ENCODE data around the gene CDH13.

CDH13 gene

DNA sequence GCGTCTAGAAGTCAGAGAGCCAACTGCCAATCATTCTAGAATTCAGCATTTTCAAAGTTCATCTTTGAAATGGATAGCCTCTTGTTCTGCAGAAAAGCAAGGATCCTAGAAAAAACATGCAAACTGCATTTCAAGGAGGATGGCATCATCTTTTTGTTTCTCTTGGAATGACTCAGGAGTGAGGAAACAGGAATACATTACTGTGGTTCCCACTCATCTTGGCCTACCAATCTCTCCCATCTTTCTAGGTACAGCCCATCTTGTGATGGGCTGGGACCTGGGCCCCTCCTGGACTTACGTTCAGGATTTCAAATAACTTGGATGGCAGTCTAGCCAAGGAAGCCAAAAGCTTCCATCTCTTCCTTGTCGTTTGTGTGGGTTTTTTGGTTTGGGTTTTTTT lies 363.4 kb downstream of the CDH13 start:
- H3K27me3 ChIP-seq (ENCODE audit: insufficient read depth, poor library complexity, severe bottlenecking): no peaks in the 10 kb centered on the region
- TF ChIP-seq GABPA (IDR thresholded peaks at IDR 0.05; ENCODE audit: low read depth) (no peak), SPI1 (IDR thresholded peaks at IDR 0.05; ENCODE audit: borderline replicate concordance, low read depth) (no peak), POLR2AphosphoS5 (IDR thresholded peaks at IDR 0.05; ENCODE audit: low read depth) (no peak)
- TF ChIP-seq, protein P1, sequence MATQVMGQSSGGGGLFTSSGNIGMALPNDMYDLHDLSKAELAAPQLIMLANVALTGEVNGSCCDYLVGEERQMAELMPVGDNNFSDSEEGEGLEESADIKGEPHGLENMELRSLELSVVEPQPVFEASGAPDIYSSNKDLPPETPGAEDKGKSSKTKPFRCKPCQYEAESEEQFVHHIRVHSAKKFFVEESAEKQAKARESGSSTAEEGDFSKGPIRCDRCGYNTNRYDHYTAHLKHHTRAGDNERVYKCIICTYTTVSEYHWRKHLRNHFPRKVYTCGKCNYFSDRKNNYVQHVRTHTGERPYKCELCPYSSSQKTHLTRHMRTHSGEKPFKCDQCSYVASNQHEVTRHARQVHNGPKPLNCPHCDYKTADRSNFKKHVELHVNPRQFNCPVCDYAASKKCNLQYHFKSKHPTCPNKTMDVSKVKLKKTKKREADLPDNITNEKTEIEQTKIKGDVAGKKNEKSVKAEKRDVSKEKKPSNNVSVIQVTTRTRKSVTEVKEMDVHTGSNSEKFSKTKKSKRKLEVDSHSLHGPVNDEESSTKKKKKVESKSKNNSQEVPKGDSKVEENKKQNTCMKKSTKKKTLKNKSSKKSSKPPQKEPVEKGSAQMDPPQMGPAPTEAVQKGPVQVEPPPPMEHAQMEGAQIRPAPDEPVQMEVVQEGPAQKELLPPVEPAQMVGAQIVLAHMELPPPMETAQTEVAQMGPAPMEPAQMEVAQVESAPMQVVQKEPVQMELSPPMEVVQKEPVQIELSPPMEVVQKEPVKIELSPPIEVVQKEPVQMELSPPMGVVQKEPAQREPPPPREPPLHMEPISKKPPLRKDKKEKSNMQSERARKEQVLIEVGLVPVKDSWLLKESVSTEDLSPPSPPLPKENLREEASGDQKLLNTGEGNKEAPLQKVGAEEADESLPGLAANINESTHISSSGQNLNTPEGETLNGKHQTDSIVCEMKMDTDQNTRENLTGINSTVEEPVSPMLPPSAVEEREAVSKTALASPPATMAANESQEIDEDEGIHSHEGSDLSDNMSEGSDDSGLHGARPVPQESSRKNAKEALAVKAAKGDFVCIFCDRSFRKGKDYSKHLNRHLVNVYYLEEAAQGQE (IDR thresholded peaks at IDR 0.05; ENCODE audit: insufficient replicate concordance, low read depth): no peak
- TF ChIP-seq, protein P2, sequence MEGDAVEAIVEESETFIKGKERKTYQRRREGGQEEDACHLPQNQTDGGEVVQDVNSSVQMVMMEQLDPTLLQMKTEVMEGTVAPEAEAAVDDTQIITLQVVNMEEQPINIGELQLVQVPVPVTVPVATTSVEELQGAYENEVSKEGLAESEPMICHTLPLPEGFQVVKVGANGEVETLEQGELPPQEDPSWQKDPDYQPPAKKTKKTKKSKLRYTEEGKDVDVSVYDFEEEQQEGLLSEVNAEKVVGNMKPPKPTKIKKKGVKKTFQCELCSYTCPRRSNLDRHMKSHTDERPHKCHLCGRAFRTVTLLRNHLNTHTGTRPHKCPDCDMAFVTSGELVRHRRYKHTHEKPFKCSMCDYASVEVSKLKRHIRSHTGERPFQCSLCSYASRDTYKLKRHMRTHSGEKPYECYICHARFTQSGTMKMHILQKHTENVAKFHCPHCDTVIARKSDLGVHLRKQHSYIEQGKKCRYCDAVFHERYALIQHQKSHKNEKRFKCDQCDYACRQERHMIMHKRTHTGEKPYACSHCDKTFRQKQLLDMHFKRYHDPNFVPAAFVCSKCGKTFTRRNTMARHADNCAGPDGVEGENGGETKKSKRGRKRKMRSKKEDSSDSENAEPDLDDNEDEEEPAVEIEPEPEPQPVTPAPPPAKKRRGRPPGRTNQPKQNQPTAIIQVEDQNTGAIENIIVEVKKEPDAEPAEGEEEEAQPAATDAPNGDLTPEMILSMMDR (IDR thresholded peaks at IDR 0.05; ENCODE audit: insufficient read depth, low read length): no peak
- no peak overlapping the region for H3K4me3 ChIP-seq (replicated peaks; ENCODE audit: insufficient read depth, low read length)
- DNase-seq (ENCODE audit: low read depth in 1 of 2, low spot score in 1 of 2): no peak
- no peak overlapping the region for H3K27ac ChIP-seq (replicated peaks)

DNA sequence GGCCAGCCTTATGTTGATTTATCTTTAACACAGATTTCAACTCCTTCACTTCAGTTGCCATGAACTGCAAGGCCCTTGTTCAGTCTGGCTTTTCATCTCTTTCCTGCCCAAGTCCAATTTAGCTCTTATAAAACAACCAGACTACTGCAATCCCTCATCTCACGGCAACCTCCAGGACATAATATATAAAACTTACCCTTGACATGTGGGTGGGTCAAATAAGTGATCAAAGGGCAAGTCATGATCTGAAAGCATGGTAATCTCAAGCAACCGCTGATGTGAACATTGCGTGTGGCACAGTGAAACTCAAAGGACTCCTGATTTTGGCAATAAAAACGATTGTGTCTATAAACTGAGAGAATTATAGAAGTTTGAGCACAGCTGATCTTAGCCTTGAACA lies 364.6 kb downstream of the CDH13 start:
- TF ChIP-seq, protein P1 (IDR thresholded peaks at IDR 0.05; ENCODE audit: insufficient replicate concordance, low read depth): no peak
- TF ChIP-seq GABPA (IDR thresholded peaks at IDR 0.05; ENCODE audit: low read depth) (no peak), SPI1 (IDR thresholded peaks at IDR 0.05; ENCODE audit: borderline replicate concordance, low read depth) (no peak), POLR2AphosphoS5 (IDR thresholded peaks at IDR 0.05; ENCODE audit: low read depth) (no peak)
- TF ChIP-seq, protein P2 (IDR thresholded peaks at IDR 0.05; ENCODE audit: insufficient read depth, low read length): no peak
- Histone ChIP-seq H3K27ac (replicated peaks) (no peak overlapping the region), H3K27me3 (ENCODE audit: insufficient read depth, poor library complexity, severe bottlenecking) (no peaks in the 10 kb centered on the region), H3K4me3 (replicated peaks; ENCODE audit: insufficient read depth, low read length) (no peak overlapping the region)
- no peak for DNase-seq (ENCODE audit: low read depth in 1 of 2, low spot score in 1 of 2)

DNA sequence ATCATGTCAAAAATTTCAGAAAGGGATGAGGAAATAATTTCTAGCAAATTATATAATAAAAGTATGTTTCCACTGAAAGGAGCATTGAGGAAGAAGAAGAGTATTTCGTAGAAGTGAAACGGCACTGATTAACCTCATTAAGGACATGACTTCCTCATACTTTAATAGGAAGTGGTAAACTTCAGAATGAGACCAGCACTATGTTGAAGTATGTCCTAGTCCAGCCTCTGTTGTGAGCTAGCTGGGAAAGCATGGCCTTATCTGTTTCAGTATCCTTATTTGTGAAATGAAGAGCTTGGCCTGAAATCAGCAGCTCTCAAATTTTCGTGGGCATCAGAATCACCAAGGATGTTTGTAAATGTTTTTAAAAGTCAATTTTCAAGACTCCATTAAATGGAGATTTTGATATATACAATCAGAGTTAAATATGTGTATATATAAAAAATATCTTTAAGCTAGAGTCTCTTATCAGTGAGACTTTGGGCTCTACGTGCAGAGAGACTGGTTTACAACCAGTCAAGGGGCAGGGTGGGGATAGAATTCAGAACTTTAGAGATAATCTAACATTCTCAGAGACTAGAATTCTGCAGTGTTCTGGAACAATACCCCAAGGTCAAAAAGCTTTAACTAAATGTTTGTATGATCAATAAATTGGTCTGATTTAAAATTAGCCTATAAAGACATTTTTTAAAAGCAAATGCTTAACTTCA lies 365.4 kb downstream of the CDH13 start:
- no peak overlapping the region for H3K27ac ChIP-seq (replicated peaks)
- H3K27me3 ChIP-seq (ENCODE audit: insufficient read depth, poor library complexity, severe bottlenecking): no peaks in the 10 kb centered on the region
- no peak for DNase-seq (ENCODE audit: low read depth in 1 of 2, low spot score in 1 of 2)
- H3K4me3 ChIP-seq (replicated peaks; ENCODE audit: insufficient read depth, low read length): no peak overlapping the region
- TF ChIP-seq GABPA (IDR thresholded peaks at IDR 0.05; ENCODE audit: low read depth) (no peak), SPI1 (IDR thresholded peaks at IDR 0.05; ENCODE audit: borderline replicate concordance, low read depth) (peak; percentile 49; the same call in 1 of the 2 replicates)

DNA sequence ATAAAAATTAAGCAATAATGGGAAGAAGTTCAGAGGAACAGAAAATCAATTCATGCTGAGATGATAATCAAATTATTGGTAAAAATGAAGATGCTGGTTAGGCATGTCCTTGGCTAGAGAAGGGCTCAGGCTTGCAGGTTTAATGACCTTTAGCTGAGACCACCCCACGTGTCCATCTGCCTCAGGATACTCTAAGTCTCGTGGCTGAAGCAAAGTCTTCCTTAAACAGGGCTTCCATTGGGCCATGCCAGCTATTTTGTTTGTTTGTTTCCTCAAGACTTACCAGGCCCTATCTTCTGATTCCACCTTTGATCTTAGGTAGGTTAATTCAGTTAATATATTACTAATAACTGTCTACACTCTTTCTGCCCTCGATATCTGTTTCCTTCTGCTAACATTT lies 366.0 kb downstream of the CDH13 start:
- DNase-seq (ENCODE audit: low read depth in 1 of 2, low spot score in 1 of 2): no peak
- Histone ChIP-seq H3K27ac (replicated peaks) (no peak overlapping the region), H3K4me3 (replicated peaks; ENCODE audit: insufficient read depth, low read length) (no peak overlapping the region), H3K27me3 (ENCODE audit: insufficient read depth, poor library complexity, severe bottlenecking) (no peaks in the 10 kb centered on the region)
- TF ChIP-seq, protein P1 (IDR thresholded peaks at IDR 0.05; ENCODE audit: insufficient replicate concordance, low read depth): no peak
